Body of pancreas (tissue), 4 donors: Measurements from ENCODE around the gene NXNL1. TPM values are rescaled to one million over a fixed set of nuclear protein-coding genes. Genes with fewer than 3 reads are reported as not detected.
"Not testable (repeated sequence)": the region's sequence is repeated elsewhere in the genome, so short reads cannot be mapped to it uniquely, and the experiment has no call there.

Experiments used
- ATAC-seq: fragments of 150-250 bp; one replicate; pipeline ENCODE4 v1.9.1; 2016
- DNase-seq, 4 donors: peaks; one replicate each; pipeline ENCODE4 v3.0.0-alpha.2; 2019
- H3K27ac ChIP-seq, 4 donors: fragments of 200-600 bp; sonication (generic); 1 replicate in 3 of 4; 2 replicates in 1 of 4; pipeline versions ENCODE4 v1.5.1 to v1.6.1; 2016 to 2019; ENCODE audit warnings: mild to moderate bottlenecking in 1 of 4, mixed read lengths in 1 of 4, moderate library complexity in 1 of 4
- H3K27me3 ChIP-seq, 2 donors: fragments of 200-600 bp; sonication (generic); one replicate each; pipeline ENCODE4 v1.6.0; 2016; ENCODE audit warnings: mild to moderate bottlenecking in 1 of 2
- H3K36me3 ChIP-seq, 2 donors: fragments of 200-600 bp; sonication (generic); replicated peaks in 1 of 2; 2 replicates each; pipeline ENCODE4 v1.5.1; 2016; ENCODE audit warnings: low read depth in 2 of 2; ENCODE audit not compliant: insufficient read depth in 1 of 2
- H3K4me1 ChIP-seq: fragments of 200-600 bp; sonication (generic); one replicate; pipeline ENCODE4 v1.6.0; 2016
- H3K4me3 ChIP-seq, 2 donors: fragments of 200-600 bp; sonication (generic); 1 replicate in 1 of 2; 2 replicates in 1 of 2; pipeline ENCODE4 v1.5.1; 2016 to 2019
- H3K9me3 ChIP-seq, 3 donors: fragments of 200-600 bp; sonication (generic); 1 replicate in 2 of 3; 2 replicates in 1 of 3; pipeline ENCODE4 v1.5.1; 2016
- CTCF ChIP-seq, 7 experiments: fragments of 450-650 bp in 4 of 7; fragments of 200-600 bp in 3 of 7; sonication (generic) in 3 of 7; IDR thresholded peaks; one replicate each; pipeline ENCODE4 v1.5.1; 2016 to 2019; ENCODE audit warnings: antibody characterized with exemption in 7 of 7
- POLR2A ChIP-seq, 3 donors: fragments of 450-650 bp; IDR thresholded peaks; one replicate each; pipeline ENCODE4 v1.6.1; 2016; ENCODE audit warnings: antibody characterized with exemption in 3 of 3, mild to moderate bottlenecking in 2 of 3
- WGBS, 2 donors: methylation state at CpG; one replicate each; pipeline ENCODE4 v1.1.5; 2017; 5-methylcytosine and 5-hydroxymethylcytosine counted together
- intact Hi-C: fragments of 100-400 bp; cut with DNase I; formaldehyde crosslinking; loops from one replicate; pipeline ENCODE4 v1.15.1; 2023
- total RNA-seq, 2 donors: library from RNA; depleted of rRNA; stranded (reverse); fragments of >200 nt; gene quantifications; one replicate each; pipeline ENCODE4 v1.1.0, GENCODE V29; 2016

NXNL1 gene
- total RNA-seq, 2 donors from 2014 or later = not detected

- Histone ChIP-seq H3K4me1 (peaks cover 6% of the 10 kb centered on the region), H3K27me3 (no peaks in the 10 kb centered on the region), H3K9me3 (no peaks in the 10 kb centered on the region), H3K27ac (no peak overlapping the region), H3K36me3 (no peaks in the 10 kb centered on the region), H3K4me3 (no peak overlapping the region)
- 94 to 95% methylated on average over 2 of the region's 2 CpGs for WGBS, 2 donors
- intact Hi-C loops = no loop called here
- TF ChIP-seq CTCF (IDR thresholded peaks at IDR 0.05) (no peak), POLR2A (IDR thresholded peaks at IDR 0.05) (no peak)
- ATAC-seq = no peak
- no peak for DNase-seq
Observed at GRCh38 chr19:17504030-17504429, 43.3 kb upstream of the NXNL1 start.

- ATAC-seq = no peak
- Histone ChIP-seq H3K4me3 (no peak overlapping the region), H3K27me3 (no peaks in the 10 kb centered on the region), H3K4me1 (peaks cover 2% of the 10 kb centered on the region), H3K9me3 (no peaks in the 10 kb centered on the region), H3K36me3 (no peaks in the 10 kb centered on the region), H3K27ac (no peak overlapping the region)
- intact Hi-C loops = no loop called here
- no peak for TF ChIP-seq CTCF (IDR thresholded peaks at IDR 0.05)
- no peak for TF ChIP-seq POLR2A (IDR thresholded peaks at IDR 0.05)
- DNase-seq = no peak
- WGBS, 2 donors = 94 to 96% methylated on average over 6 of the region's 6 CpGs
Observed at GRCh38 chr19:17503240-17503639, 42.5 kb upstream of the NXNL1 start.

- H3K4me1 ChIP-seq = peaks cover 6% of the 10 kb centered on the region
- H3K36me3 ChIP-seq = no peaks in the 10 kb centered on the region
- H3K27ac ChIP-seq = no peak overlapping the region
- TF ChIP-seq POLR2A (IDR thresholded peaks at IDR 0.05) (no peak), CTCF (IDR thresholded peaks at IDR 0.05) (no peak)
- no peaks in the 10 kb centered on the region for H3K9me3 ChIP-seq
- no peaks in the 10 kb centered on the region for H3K27me3 ChIP-seq
- DNase-seq (no peak), ATAC-seq (no peak)
- 91 to 100% methylated on average over 7 to 26 of the region's 27 CpGs for WGBS, 2 donors
- no peak overlapping the region for H3K4me3 ChIP-seq
- intact Hi-C loops = no loop called here
Observed at GRCh38 chr19:17500447-17501198, 39.9 kb upstream of the NXNL1 start.

- peaks cover 6% of the 10 kb centered on the region for H3K4me1 ChIP-seq
- H3K36me3 ChIP-seq = no peaks in the 10 kb centered on the region
- peak in 2 of 4 donors; percentile 27 to 50 for DNase-seq
- intact Hi-C loops = no loop called here
- H3K27ac ChIP-seq = peak overlapping the region; percentile 30 to 53 (median 35)
- no peak for TF ChIP-seq POLR2A (IDR thresholded peaks at IDR 0.05)
- 64 to 67% methylated on average over 16 to 21 of the region's 21 CpGs for whole genome bisulfite sequencing, 2 donors
- no peaks in the 10 kb centered on the region for H3K27me3 ChIP-seq
- H3K4me3 ChIP-seq = no peak overlapping the region
- no peak for ATAC-seq
- no peaks in the 10 kb centered on the region for H3K9me3 ChIP-seq
Observed at GRCh38 chr19:17499648-17500446, 39.1 kb upstream of the NXNL1 start.

- intact Hi-C loops = not testable (repeated sequence)
- WGBS, 2 donors = 85 to 88% methylated on average over 10 to 12 of the region's 12 CpGs
Observed at GRCh38 chr19:17499025-17499424, 38.3 kb upstream of the NXNL1 start.

More at GRCh38 chr19:17499025-17499424, 38.3 kb upstream of the NXNL1 start:
- DNase-seq, H3K36me3 ChIP-seq, H3K27me3 ChIP-seq, H3K4me3 ChIP-seq, H3K27ac ChIP-seq, H3K4me1 ChIP-seq, ATAC-seq, H3K9me3 ChIP-seq: not testable (repeated sequence)
